ENCODE data around the gene TKFC.
A peak's percentile ranks its signal among the peaks of the same experiment; 100 is the strongest.

The TKFC gene

GRCh38 chr11:61332797-61333549, at the start of gene TKFC, which contains the start of gene DDB1:
TSS of gene TKFC (plus strand) at chr11:61333228. CDS start at chr11:61334729, 1,501 bp downstream.
TSS of gene DDB1 (minus strand) at chr11:61333105. CDS start at chr11:61332968, 137 bp downstream.
- DNase-seq = peak; percentile 93

GRCh38 chr11:61283613-61284012, 49.4 kb upstream of the TKFC start:
- DNase-seq = no peak

- DNase-seq = no peak
Observed at GRCh38 chr11:61287338-61287977, 45.6 kb upstream of the TKFC start.

GRCh38 chr11:61290905-61291690, 41.9 kb upstream of the TKFC start:
- DNase-seq = no peak

GRCh38 chr11:61292356-61292755, 40.7 kb upstream of the TKFC start:
- DNase-seq = no peak

GRCh38 chr11:61293867-61294716, 38.9 kb upstream of the TKFC start:
- no peak for DNase-seq

GRCh38 chr11:61294717-61295595, 38.1 kb upstream of the TKFC start, which contains the start of gene VWCE:
TSS of gene VWCE (minus strand) at chr11:61295316. CDS start at chr11:61295037, 279 bp downstream.
- DNase-seq = peak; percentile 30

- DNase-seq = no peak
Observed at GRCh38 chr11:61295596-61295926, 37.5 kb upstream of the TKFC start.

GRCh38 chr11:61297341-61297740, 35.7 kb upstream of the TKFC start:
- no peak for DNase-seq

- DNase-seq = peak; percentile 25
Observed at GRCh38 chr11:61297746-61298145, 35.3 kb upstream of the TKFC start.

- DNase-seq = no peak
Observed at GRCh38 chr11:61298663-61299244, 34.3 kb upstream of the TKFC start.

- no peak for DNase-seq
Observed at GRCh38 chr11:61302550-61302949, 30.5 kb upstream of the TKFC start.

GRCh38 chr11:61303725-61304124, 29.3 kb upstream of the TKFC start:
- DNase-seq = no peak

GRCh38 chr11:61305417-61305816, 27.6 kb upstream of the TKFC start:
- DNase-seq = no peak

- no peak for DNase-seq
Observed at GRCh38 chr11:61306221-61306620, 26.8 kb upstream of the TKFC start.

- no peak for DNase-seq
Observed at GRCh38 chr11:61307354-61307753, 25.7 kb upstream of the TKFC start.

GRCh38 chr11:61309141-61309540, 23.9 kb upstream of the TKFC start:
- no peak for DNase-seq

GRCh38 chr11:61309739-61310138, 23.3 kb upstream of the TKFC start:
- no peak for DNase-seq

- DNase-seq = no peak
Observed at GRCh38 chr11:61310749-61311148, 22.3 kb upstream of the TKFC start.

GRCh38 chr11:61315260-61315659, 17.8 kb upstream of the TKFC start:
- no peak for DNase-seq
